Ovary (tissue), 3 donors: Measurements from ENCODE around the gene TNFAIP8L1.

Source experiments
- EP300 ChIP-seq: sonication (generic); formaldehyde crosslinking; IDR thresholded peaks from one replicate; pipeline ENCODE4 v1.6.1; 2017; ENCODE audit warnings: antibody characterized with exemption
- POLR2A ChIP-seq: fragments of 450-650 bp; IDR thresholded peaks from one replicate; pipeline ENCODE4 v1.6.1; 2017; ENCODE audit warnings: antibody characterized with exemption, mild to moderate bottlenecking, moderate library complexity
- TF ChIP-seq, protein P1 (sequence below), 3 donors: fragments of 450-650 bp in 2 of 3; fragments of 200-600 bp in 1 of 3; IDR thresholded peaks; one replicate each; pipeline versions ENCODE4 v1.5.1 to v1.8.0; 2016 to 2022; ENCODE audit warnings: antibody characterized with exemption in 3 of 3, mild to moderate bottlenecking in 1 of 3
- donor health status: DM: no; HTN: no; CAD: no.

DNA sequence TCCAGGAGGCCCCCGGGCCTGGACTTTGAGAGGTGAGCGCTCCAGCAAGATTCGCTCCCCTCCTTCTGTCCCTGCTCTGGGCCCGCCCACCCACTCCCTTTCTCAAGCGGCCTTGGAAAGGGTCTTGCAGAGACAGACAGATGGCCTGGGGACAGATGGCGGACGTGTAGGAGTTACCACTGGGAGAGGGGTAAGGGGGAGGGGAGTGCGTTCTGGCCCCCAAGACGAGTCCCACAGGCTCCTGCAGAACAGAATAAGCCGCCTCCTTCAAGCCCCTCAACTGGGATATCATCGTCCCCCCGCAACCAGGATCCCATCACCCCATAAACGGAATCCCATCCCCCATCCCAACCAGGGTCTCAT lies 3.6 kb upstream of the TNFAIP8L1 start:
- TF ChIP-seq POLR2A (no peak), EP300 (no peak)
- TF ChIP-seq, protein P1, sequence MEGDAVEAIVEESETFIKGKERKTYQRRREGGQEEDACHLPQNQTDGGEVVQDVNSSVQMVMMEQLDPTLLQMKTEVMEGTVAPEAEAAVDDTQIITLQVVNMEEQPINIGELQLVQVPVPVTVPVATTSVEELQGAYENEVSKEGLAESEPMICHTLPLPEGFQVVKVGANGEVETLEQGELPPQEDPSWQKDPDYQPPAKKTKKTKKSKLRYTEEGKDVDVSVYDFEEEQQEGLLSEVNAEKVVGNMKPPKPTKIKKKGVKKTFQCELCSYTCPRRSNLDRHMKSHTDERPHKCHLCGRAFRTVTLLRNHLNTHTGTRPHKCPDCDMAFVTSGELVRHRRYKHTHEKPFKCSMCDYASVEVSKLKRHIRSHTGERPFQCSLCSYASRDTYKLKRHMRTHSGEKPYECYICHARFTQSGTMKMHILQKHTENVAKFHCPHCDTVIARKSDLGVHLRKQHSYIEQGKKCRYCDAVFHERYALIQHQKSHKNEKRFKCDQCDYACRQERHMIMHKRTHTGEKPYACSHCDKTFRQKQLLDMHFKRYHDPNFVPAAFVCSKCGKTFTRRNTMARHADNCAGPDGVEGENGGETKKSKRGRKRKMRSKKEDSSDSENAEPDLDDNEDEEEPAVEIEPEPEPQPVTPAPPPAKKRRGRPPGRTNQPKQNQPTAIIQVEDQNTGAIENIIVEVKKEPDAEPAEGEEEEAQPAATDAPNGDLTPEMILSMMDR (IDR thresholded peaks at IDR 0.05), result no peak
